HG02763 (cell line): Measurements from ENCODE around the gene ISM2.
A peak's percentile ranks its signal among the peaks of the same experiment; 100 is the strongest.

Experiments used
- ATAC-seq: cut with Tn5 transposase; IDR thresholded peaks from one replicate; pipeline ENCODE4 v1.9.1; 2021; ENCODE audit warnings: mild to moderate bottlenecking, moderate library complexity; ENCODE audit not compliant: unreplicated experiment

The ISM2 gene

DNA sequence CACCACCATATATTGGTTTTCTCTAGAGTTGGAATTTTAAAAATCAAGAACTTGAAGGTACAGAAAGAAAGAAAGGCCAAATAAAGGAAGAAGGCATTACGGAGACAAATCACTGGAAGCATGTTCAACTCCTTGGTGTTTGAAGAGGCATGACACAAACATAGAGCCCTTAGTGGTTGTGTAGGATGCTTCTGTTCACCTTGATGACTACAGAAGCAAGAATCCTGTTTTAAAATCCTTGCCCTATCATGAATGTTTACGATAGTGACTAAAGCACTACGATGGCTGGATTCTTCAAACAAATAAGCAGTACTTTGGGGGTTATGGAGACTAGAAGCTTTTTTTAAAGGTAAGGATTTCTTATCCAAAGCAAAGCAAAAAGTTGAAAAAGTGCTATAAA lies 10.3 kb upstream of the ISM2 start:
- ATAC-seq = no peak

DNA sequence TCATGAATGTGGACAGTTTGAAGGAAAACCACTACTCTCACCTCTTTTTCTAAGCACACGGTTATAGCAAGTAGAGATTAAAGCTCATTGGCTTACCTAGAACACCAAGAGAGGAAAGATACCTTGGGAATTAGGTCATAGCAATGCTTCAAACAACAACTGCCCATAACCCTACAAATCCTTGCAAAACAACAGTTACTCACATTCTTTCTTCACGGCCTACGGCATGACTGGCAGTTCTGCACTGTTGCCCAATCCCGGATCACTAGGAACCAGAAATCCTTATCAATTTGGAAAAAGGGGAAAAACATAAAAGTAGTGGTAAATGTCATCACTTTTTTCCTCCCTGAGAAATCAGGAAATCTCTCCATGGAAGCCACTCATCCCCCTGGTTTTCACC lies 9.6 kb upstream of the ISM2 start:
- ATAC-seq = no peak

DNA sequence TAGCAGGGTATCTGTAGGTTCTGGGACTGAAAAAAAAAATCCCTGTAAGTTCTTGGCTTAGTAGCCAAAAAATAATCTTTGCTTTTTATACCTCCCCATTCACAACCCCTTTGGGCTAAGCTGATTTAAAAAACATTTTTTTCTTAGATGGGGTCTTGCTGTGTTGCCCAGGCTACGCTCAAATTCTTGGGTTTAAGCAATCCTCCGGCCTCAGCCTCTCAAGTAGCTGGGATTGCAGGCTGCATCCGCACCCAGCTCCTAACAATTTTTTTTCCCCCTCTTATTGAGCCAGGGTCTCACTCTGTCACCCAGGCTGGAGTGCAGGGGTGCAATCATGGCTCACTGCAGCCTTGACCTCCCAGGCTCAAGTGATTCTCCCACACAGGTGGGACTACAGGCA lies 9.1 kb upstream of the ISM2 start:
- no peak for ATAC-seq

DNA sequence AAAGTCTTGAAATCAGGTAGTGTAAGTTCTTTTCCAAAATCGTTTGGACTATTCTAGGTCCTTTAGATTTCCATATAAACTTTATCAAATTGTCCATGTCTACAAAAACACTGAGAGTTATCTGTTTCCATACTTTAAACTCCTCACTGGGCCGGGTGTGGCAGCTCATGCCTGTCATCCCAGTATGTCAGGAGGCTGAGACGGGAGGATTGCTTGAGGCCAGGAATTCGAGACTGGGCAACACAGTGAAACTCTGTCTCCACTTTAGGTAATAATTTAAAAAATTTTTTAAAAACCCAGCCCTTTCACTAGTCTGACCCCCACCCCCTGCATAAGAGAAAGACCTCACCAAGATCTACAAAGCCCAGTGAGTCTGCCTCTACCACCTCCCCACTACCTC lies 6.4 kb upstream of the ISM2 start:
- ATAC-seq = no peak

DNA sequence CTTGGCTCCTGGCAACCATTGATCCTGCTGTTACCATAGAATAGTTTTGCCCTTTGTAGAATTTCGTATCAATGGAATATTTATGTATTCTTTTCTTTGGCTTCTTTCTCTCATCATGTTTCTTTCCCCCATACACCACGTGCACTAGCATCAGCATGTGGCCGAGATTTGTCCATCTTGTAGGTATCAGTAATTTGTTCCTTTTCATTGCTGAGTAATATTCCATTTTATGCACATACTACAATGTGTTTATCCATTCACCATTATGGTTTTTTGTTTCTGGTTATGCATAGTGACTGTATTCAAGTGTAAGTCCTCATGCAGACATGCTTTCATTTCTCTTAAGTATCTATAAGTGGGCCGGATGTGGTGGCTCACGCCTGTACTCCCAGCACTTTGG lies 4.5 kb upstream of the ISM2 start:
- no peak for ATAC-seq

DNA sequence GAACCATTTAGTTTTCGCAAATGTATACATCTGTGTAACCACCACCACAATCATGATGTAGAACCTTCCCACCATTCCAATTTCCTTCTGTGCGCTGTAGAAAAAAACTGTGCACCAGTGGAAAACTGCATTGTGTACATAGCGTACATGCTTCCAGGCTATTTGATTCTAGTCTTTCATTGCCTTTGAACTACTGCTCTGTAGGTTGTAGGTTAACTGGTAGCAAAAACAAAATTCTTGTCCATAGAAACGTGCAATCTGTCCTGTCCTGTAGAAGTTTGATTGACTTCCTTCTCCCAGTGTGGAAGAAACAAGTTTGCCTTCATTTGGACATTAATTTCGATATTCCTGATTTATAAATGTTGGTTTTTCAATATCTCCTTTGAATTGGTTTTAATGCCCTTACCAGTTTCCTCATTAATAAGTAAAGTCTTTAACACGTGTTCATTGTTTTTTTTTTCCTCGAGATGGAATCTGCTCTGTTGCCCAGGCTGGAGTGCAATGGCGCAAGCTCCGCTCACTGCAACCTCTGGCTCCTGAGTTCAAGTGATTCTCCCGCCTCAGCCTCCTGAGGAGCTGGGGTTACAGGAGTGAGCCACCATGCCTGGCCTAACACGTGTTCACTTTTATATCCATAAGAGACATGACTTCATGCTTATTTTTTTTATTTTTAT lies 3.6 kb upstream of the ISM2 start:
- no peak for ATAC-seq

DNA sequence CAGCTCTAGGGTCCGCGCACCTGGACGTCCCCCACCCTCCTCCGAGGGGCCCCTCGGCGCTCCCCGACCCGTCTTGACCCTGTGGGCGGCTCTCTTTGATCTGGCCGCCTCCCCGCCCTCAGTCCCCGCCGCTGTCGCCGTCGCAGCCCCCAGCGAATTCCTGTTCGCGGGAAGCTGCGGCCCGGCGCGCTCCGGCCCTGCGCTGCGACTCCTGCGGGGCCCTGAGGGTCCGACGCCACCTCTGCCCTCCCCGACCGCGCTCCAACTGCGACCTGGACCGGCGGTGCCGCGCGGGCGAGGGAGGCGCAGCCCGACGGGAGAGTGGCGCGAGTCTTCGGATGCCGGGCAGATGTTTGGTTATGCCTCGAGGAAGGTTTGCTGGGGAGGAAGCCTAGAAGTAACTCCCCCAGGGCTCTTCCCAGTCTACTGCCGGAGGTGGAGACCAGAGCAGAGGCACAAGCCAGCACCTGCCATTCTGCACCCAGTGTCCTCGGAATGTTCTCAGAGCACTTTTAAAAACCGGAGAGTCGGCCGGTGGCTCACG lies 440 bp upstream of the ISM2 start:
- peak; percentile 34 for ATAC-seq

DNA sequence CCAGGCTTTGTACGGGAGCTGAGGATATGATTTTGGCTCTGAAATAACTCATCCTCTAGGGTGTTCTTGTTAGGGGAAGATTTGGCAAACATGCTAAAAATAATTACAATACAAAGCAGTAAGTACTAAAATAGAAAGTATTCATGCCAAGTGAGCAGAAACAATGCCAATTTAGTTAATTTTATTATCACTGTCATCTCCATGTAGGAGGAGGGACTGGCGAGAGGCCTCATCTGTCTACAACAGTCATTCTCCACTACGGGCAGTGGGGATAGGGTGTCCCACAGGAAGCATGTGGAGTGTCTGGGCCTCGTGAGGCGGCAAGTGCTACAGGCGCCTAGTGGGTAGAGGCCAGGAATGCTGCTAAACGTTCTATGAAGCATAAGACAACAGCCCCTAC lies 3.3 kb downstream of the ISM2 start:
- ATAC-seq = no peak

DNA sequence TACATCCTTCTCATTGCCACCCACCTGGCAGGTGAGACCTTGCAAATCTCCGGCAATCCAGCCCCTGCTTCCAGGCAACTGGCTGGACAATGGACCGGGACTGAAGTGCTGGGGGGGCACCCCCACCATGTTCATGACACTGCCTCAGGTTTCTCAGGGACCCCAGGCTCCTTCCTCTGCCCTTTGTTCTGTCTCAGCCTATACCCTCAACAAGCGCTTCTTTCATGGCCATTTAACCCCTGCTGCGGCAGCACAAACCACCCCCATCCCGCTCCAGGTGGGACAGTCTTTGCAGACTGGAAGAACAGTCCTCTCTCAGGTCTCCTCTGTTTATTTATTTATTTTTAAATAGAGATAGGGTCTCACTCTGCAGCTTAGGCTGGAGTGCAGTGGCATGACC lies 7.6 kb downstream of the ISM2 start:
- no peak for ATAC-seq

DNA sequence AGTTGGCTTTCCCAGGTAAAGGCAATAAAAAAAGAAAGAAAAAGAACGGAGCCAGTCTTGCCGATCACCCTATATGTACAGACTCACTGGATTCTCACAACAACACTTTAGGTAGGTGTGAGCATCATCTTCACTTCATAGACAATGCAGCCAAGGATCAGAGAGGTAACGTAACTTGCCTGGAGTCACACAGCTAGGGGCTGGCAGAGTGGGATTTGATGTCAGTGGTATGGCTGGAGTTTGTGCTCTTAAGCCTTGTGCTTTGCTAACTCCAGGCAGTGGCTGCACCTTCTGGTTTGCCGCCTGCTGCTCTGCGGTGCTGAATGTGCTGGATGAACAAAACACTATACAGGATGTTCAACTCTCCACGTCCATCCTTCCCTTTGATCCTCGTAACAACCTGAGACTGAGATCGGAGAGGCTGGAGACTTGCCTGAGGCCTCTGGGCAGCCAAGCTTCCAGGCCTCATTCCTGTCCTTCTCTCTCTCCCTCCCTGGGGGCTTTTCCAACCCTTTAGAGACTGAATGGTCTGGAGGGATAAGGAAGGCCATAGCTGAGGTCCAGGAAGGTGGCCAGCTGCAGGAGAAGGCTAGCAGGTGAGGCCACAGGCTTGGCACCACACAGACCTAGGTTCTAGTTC lies 8.1 kb downstream of the ISM2 start:
- ATAC-seq = no peak

DNA sequence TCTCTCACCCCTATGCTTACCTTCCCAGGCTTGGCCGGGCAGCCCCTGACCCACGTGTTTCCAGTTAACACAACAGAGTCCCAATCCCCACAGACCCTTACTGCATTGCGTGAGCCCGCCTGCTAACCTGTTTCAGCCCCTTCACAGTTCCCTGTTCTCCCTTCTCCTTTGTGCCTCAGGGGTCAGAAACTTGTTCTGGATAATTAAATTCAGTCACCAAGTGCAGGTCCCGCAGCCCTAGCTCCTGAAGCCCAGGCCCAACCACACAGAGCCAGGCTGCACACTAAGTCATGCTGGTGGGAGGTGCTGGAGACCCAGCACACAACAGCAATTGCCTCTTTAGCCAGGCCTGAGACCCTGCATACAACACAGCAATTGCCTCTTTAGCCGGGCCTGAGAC lies 9.6 kb downstream of the ISM2 start:
- no peak for ATAC-seq

DNA sequence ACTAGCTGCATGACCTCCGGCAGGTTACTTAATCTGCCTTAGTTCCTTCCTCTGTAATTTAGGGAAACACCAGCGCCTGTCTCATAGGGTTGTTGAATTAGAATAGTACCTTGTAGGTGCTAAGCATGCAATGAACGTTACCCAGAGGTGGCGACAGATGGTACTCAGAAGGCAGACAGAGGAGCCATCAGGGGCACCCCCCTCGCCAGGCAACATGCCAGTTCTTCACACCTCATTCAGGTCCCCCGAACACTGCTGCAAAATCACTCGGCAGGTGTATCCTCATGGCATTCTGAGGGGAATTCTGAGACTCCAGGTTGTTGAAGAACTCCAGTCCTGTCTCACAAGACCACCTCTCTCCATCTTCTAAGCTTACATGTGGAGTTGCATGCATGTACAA lies 10.1 kb downstream of the ISM2 start:
- ATAC-seq = no peak

DNA sequence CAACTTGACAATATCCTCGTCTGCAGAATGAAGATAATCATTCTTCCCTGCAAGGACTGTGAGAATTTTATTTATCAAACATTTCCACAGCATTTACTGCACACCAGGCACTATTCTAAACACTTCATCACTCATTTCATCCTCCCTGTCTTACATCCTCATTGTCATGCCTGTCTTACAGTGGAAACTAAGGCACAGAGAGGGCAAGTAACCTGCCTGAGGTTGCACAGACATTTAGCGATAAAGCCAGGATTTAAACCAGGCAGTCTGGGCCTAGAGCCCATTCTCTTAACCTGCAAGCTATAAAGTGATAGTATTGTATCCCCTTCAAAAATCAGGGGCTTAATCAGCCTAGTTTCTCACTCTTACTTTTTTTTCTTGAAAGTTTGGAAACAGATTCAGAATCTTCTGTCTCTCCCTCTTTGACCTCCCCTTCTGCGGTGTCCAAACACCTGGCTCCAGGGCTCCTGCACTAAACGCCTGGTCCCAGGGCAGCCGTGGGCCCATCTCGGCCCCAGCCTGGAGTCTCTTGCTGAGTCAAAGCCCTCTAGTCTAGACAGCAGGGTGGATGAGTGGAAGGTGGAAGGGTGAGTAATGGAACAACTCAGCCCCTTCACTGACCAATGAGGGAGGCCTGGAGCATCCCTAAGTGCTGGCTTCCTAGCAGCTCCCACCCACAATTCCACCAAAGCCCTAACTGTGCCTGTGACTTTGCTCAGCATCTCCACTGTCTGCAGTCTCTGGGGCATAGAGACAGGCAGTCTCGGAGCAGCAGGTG lies 12.5 kb downstream of the ISM2 start:
- ATAC-seq = no peak

DNA sequence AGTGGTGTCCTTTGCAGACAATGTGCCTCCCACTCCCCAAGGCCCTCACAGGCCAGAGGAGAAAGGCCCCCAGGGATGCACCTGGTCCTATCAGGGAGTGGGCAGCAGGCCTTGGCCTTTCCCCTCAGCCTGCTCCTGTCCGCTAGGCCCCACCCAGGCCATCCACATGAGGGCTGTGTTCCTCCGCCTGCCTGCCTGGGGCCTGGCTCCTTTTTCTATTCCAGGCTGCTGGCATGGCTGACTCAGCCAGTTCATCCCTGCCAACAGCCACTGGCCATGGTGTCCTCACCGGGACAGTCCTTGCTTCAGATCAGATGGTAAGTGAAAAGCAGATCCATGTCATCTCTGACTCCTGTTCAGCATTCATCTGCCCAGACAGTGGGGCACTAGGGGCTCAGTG lies 13.4 kb downstream of the ISM2 start:
- ATAC-seq = no peak

DNA sequence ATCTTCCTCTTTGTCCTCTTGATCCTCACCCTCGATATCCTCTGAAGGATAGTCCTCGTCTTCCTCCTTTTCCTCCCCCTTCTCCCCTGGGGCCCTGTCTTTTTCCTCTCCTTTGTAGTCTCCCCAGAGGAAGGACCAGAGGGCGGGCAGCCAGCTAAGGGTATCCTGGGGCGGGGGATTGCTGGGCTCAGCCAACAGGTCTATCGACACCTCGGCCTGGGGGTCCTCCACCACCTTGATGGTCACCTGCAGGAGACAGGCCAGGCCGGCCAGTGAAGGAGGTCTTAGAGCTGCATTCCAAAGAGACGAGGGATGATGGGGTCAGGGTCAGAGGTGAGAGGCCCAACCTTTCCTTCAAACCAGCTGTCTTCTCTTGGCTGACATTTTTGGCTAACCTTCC lies 16.2 kb downstream of the ISM2 start:
- ATAC-seq = no peak

DNA sequence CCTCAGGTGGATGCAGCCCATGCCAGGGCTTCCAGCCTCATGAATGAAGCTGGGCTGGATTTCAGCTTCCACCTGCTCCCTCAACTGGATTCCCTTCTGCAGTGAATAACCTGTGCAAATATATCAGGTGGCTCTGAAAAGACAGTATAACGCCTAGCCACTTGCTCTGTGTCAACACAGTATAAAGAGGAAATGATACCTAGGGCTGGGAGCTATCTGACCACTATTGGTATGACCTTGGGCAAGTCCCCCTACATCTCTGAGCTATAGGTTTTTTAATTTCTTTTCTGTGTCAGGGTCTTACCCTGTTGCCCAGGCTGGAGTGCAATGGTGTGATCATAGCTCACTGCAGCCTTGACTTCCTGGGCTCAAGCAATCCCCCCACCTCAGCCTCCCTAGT lies 19.8 kb downstream of the ISM2 start:
- ATAC-seq = peak; percentile 82

DNA sequence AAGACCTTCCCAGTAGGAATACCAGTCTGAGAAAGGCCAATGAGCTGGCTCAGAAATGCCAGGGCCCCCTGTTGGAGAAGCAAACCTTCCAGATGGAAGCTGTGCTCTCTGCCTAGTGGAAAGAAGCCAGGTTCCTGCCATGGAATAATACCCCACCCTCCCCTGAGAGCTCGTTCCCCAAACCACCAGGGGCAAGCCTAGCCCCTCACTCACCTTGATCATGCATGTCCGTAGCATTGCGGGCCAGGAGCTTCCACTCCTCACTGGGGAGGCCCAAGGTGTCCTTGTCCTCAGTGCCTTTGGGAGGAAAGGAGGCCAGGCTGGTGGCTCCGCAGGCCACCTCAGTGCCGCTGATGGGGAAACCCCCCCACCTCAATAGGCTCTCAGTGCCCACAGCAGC lies 20.6 kb downstream of the ISM2 start:
- no peak for ATAC-seq

DNA sequence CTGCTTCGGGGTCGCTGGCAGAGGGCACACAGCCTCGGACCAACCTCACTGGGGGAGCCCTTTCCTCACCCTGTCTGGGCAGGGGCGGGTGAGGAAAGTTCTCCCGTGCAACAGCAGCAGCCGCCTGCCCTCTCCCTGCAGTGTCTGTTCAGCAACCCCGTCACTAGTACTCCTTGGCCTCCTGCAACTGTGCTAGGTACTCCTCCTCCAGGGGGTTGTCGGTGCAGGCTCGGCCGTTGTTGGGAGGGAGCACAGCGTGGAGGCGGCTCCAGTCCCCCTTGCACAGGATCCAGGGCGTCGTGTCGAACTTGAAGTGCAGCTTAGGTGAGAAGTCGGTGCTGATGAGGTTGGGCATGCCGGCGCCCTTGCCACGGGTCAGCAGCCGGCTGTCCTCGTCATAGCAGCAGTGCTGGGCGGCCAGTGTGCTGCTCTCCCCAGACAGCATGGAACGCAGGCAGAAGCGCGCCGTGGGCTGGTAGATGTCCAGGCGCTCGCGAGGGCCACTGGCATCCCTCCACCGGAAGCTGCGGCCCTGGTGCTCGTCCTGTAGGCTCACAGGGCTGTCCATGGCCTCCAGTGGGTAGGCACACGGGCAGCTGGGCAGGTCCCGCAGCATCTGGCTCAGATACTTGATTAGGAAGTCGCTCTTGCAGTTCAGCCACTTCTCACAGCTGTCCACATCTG lies 23.0 kb downstream of the ISM2 start:
- ATAC-seq = no peak

DNA sequence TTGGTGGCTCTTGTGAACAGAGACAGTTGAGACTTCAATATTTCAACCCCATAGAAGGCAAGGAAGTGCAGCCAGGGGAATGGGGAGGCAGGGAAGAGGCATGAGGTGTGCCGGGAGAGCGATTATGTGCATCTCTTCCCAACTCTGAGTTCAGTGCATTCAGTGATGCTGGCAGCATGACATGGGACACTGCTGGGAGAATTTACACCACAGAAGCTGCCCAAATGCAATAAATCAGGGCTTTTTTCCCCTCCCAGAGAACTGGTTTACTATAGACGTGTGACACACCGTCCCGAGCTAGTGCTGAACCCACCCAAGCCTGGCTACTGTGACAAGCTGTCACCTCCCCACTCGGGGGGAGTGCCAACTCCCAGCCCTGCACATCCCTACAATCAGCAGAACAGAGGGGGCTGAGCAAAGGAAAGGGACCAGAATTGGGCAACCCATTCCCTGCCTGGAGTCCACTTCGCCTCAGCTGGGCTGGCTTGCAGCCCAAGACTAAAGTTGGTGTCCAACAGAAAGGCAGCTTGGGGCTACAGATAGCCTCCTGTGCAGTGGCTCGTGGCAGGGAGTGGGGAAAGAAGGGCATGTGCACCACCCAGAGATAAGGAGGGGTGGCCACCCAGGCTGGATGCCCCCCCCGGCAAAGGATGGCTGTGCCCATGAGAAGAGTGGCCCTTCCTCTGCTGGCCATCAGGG lies 24.0 kb downstream of the ISM2 start:
- ATAC-seq = no peak

DNA sequence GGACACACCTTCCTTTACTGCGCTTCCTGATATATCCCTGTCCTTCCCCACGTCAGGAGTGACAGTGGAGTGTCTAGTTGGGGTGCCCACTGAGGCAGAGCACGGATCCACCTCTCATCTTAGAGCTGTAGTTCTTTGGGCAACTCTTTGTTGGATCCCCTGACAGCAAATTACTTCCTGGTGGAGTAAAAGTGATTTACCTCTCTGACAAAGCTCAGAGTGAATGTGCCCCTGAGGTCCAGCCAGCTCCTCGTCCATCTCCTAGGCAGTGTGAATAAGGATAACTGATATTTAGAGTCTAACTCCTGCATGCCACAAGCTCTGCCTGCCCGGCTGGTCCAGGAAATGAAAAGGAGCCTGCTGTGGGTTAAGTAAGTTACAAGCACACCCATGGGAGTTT lies 24.7 kb downstream of the ISM2 start:
- ATAC-seq = no peak
